GM19240 (cell line): ENCODE measurements around the gene MRPL37.

Experiments used
- DNase-seq: peaks from one replicate; pipeline ENCODE4 v3.0.0; 2011; ENCODE audit warnings: low spot score; ENCODE audit not compliant: insufficient read length

Gene MRPL37

DNA sequence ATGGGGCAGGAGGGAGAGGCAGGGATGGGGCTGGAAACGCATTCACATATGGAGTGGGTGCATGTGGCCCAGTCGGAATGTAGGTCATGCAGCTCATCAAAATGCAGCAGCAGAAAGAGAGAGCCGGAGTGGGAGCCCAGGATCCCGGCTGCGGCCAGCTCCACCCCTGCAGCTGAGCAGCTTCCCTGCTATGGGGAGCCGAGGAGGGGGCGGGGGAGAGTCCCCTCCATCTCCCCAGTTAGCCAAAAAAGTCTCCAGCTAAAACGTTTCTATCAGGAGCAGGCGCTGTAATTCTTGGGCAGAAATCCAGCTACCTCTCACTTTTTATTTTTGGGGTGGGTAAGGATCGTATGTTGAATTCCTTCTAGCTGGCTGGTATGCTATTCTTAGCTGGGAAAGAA lies 39.7 kb downstream of the MRPL37 start:
- DNase-seq, result no peak

DNA sequence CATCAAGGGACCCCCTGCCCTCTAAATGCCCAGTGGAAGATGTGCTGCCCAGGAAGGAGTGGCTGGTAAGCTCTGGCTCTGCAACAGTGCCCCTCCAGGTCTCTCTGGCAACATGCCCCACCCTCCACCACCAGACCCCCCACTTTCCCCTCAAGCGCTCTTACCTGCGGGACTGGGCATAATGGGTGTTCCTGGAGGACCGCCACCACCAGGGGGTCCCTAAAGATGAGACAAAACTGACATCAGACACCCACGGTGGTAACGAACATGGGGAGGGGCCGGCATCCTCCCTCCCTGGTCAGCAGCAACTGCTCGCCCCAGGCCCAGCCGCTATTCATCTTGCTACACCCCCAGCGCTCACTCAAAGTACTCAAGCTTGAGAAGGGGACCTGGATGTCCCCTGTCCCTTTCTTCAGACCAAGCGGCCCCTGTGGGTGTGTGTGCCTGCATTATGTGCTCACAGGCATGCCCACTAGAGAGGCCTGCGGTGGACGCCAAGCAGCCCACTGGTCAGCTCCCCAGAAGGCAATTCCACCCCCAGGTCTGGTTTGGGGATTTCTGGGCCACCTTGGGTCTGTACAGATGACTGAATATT lies 40.9 kb downstream of the MRPL37 start:
- no peak for DNase-seq

DNA sequence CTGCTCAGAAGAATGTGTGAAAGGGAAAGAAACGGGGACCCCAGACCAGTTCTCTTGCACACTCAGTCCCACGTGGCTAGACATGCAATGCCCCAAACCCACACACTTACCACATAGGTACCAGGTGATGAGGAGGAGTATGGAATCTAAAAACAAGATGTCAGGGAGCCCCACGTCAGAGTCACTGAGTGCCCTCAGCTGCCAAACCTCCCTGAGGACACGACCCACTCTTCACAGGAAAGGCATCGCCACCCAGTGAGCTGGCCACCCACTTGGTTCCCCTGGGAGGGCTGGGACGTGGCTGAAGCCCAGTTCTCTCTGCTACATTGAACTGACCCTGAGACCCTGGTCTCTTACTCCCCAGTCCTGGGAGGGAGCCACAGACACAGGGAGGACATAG lies 41.4 kb downstream of the MRPL37 start:
- no peak for DNase-seq

DNA sequence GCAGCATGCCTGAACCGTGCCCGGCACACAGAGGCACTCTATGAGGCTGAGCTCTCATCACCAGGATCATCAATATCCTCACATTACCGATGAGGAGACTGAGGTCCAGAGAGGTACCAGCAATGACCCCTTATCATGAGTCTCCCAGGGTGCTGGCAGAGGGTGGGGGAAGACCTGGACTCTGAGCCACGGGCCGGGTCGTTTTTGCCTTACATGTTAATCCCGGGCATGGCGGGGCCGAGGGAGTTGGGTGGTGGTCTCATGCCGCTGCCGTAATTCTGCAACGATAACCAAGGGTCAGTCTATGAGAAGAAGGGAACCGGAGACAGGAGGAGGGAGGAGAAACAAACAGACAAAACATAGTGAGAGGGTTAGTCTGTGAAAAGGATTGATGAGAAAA lies 43.1 kb downstream of the MRPL37 start:
- no peak for DNase-seq

DNA sequence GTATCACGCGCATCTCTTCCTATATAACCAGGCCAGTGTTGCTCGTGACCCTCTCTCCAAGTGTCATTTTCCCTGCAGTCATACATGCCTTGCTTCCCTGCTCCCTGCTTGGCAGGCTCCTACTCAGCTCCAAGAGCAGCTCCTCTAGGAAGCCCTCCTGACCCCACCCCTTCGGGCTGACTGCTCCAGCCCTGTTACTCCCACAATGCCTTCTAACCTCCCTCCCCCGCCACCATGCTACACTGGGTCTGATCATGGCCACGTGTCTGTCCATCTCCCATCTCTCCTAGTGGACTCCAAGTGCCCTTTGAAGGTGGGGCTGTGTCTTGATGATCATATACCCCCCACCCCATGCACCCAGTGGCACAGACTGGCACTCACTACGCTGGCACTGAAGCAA lies 44.7 kb downstream of the MRPL37 start:
- no peak for DNase-seq

DNA sequence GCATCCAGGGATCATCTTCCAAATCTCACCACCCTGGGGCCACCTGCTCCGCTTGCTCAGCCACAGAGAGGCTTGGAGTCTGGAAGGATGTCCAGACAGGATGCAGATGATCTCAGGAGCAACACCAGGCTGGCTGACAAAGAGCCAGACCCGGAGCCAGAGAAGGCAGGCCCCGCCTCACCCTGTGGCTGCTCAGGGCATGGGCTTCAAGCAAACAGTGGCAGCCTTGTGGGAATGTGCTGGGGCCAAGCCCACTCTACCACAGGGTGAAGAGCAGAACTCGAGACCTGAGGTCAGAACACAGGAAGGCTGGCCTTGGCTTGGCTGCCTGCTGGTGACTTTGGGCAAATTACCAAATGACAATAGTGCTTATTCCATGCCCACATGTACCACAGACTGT lies 45.5 kb downstream of the MRPL37 start:
- no peak for DNase-seq

DNA sequence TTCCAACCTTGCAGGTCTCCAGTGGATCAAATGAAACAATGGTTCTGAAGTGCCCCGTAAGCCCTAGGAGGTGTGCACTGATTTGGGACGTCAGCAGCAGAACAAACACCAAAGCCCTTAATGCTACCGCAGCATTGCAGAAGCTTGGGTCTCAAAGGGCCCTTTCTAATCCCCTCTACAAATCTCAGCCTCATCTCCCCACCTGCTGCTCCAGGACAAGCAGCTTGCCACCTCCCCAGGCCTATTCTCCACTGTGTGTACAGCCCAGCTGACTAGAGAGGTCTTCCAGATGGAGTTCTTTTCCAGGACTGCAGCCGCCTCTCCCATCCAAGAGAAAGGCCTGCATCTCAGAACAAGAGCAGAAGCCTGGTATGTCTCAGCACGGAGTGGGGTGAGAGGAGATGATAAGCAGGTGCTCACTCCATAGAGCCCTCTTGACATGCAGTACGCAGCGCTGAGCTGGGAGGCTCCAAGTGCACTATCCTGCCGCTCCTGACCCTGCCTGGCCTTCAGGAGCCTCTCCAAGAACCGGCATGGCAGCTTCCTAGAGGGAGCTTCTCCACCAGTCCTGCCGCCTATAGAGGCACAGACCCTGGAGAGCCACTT lies 46.3 kb downstream of the MRPL37 start:
- no peak for DNase-seq

DNA sequence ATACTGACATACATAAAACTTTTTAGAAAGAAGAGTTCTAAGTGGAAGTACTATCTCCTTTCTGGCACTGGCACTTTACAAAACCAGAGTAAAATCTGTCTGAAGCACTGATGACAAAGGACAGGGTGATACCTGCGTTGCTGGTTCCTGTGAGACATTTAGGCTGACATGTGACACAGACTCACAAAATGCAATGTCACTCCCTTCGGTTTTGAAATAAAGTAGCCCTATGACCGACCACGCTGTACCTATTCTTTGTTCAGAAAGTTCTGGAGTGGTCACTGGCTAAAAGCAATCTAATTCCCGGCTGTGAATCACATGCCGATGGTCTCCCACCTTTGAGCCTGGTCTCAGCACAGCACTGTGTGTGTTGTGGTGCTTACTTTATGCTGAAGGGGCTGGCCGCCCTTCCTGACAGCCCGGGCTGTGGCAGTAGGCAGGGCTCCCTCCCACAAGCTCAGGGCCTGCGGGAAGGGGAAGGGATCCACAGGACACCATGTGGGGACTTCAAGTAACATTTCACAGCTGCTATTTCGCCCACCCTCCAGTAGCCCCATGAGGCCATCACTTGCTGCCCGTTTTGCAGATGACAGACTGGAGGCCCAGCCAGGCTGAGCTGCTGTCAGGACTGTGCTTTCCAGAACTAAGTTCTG lies 48.0 kb downstream of the MRPL37 start:
- DNase-seq, result no peak

DNA sequence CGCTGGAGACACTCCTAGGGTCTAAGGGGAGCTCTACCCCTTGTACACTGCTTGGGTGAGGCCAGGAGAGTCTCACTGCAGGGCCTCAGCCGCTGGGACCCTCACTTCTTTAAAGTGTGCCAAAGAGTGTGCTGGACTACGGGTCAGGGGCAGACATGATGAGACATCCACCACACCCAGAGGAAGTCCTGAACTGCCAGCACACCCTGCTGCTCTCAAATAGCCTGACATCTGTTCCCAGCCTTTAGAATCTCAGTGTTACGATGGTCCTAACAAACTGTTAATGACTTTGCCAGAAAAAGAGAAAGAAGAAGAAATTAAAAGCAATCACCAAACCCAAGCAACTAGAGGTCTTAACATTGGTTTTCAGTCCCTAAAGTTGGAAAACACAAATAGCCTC lies 49.0 kb downstream of the MRPL37 start:
- no peak for DNase-seq

DNA sequence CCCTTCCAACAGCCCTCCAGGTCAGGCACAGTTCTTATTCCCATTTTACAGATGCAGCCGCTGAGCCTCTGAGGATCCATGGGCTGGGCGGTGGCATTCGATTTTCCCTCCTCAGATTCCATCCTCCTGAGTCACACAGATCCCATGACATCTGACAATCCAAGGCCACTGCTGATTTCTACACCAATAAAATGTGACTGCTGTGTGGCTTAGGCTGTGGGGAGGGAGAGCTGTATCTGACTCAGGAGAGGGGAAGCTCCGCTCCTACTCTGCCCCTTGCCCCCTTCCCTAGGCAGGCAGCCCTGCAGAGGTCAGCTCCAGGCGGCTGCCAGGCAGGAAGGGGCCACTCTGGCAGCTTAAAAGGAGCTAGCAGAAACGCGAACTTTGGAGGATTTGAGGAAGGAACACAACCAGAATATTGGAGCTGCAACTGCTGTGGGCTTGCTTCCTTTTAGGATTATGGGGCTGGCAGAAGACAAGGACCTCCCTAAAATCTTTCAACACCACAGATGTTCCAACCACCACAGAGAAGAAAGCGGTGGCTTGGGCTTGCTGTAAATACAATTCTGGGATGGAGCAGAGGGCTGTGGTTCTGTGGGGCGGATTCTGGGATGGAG lies 50.0 kb downstream of the MRPL37 start:
- DNase-seq, result no peak

DNA sequence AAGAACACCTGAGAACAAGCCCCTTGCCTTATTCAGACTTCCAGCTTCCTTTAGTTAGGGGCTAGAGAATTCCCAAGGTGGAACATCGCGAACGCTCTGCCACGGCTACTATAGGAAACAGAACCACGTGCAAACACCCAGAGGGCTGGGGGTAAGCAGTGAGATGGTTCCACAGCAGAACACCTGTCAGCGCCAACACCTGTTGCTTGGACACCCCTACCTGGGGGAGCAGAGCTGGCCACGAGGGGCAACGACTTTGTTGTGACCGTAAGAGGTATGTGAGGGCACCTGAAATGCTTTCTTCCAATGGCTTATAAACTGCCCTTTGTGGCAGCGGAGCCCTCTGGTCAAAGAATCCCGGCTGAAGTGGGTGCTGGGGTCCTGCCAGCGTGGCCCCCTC lies 50.7 kb downstream of the MRPL37 start:
- no peak for DNase-seq

DNA sequence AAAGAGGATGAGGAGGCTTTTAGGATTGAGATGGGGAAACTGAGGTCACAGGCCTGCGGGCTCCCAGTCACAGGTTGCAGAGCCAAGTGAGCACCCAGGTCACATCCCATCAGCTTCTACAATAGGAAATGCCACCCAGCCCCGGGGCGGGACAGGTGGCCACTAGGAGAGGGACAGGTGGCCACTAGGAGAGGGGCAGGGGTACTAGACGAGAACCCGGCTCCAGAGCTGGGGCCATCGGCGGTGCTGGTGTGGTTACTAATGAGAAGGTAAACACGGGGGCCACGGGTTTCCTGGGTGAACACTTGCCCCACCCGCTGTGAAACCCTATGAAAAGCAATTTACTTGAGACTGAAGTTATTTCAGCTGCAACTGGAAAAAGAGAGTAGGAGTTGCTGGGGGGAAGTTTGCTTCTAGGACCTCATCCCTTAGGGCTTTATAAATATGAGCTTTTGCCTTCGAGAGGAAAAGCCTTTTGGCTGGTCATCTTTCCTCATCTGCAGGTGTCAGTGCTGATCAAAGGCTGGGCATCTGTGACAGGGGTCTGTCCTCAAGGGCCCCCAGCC lies 52.5 kb downstream of the MRPL37 start:
- no peak for DNase-seq

DNA sequence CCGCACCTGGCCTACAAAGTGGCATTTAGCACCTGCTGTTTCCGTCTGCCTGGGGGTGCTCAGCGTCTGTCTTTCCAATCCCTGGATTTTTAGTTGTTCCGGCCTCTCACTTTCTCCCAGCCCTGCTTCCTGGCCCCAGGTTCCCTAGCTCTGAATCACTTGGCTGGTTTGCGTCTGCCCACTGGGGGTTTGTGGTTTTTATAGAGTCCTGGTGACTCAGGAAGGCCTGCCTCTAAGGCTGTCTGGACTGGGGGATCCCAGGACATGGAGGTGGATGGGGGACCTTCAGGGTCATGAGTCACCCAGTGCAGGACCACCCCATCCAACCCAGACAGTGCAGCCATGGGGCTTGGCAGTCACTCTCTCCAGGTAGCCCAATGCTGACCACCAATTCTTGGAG lies 53.5 kb downstream of the MRPL37 start:
- DNase-seq, result no peak

DNA sequence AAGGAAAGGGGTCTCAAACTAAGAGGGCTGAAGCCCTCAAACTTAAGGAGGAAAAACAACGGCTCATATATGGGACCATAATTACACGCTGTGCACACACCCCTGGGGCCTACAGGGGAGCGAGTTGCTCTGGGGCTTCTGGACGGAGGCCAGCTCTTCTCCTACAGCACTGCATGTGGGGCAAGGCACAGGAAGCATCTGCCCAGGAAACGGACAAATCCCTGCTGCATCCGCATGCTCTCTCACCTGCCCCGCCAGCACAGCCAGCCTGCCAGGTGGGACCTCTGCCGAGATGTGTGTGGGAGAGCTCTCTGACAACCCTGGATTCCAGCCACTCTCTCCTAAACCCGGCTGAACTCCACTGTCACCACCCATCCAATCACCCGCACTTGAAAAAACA lies 54.1 kb downstream of the MRPL37 start:
- no peak for DNase-seq

DNA sequence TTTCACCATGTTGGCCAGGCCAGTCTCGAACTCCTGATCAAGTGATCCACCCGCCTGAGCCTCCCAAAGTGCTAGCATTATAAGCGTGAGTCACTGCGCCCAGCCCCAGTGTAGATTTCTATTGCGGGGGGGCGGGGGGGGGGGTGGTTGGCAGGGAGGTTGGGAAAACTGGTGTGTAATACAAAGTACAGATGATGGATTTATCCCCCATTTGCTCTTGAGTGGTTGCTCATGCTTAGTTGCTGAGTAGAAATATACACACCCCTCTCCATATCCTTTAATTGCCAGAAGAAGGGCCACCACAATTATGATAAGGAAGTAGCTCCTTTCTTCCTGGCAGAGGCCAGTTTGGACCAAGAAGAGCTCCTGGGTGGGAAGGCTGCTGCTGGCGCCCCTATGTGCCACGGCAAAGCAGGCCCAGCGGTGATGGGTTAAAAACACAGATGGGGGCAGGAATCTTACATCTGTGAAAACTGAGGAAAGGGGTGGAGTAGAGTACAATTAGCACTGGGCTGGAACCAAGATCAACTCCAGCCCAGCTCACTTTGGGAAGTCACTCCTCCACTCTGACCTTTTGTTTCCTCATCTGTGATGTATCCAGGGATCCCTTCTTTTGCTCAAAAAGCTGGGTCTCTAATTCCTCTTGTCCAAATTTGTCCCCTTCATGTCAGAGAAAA lies 55.2 kb downstream of the MRPL37 start:
- DNase-seq, result no peak

DNA sequence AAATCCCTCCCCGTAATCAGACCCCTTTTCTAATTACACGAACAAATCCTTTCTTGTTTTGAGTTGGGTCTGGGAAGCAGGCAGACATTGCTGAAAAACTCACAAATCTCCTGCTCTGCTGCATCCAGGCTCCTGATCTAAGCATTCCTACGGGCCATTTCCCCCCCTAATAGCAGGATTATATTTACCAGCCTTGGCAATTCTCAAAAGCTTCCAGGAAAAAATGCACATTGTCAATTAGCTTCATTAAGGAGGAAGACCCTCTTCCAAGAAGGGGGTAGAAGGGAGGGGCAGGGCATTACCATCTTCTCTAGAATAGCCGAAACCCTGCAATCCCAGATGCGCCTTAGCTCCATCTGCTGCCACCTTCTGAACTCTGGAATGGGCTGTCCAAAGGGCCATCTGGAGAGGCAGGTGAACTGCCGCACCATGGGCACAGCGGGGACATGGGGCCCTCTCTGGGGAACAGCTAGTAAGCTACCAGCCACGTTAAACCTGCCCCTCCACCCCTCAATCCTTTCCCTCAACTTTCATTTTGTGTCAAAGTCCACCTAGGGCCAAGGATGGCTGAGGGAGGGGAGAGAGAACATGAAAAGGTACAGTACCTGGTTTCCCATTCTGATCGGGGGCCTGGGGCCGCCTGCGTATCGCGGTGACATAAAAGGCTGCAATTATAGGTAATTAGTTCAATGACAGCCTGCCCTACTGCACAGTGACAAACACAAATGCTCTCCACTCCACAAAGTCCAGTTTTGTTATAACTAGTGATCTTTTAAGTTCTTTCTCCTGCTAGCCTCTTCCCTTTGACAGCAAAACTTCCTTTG lies 56.8 kb downstream of the MRPL37 start:
- no peak for DNase-seq

DNA sequence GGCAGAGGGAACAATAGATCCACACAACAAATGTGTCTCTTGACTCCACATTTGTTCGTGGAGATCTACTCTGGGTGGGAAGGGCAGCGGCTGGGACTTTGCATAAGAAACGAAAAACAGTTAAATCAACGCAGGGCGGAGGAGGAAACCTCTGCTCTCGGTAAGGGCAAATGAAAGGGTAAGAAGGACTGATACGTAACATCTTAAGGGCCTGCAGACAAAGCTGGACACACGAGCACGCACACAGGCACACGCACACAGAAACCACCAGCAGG lies 57.3 kb downstream of the MRPL37 start:
- DNase-seq, result no peak

DNA sequence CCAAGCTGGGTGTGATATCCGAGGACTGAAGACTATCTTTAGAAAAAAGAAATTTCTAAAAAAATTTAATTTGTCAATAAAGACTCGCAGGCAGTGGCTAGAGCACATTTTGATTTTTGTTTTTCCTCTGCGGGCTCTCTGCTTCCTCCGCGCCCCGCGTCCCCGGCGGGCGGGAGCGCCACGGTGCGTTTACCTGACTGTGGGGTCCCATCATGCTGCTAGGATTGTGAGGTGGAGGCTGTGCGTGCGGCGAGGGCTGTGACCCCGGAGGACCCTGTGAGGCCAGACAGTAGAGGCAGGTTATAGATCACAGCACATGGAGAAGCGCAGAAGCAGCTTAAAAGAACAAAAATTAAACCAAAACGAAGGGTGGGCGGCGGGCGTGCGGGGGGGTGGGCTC lies 57.9 kb downstream of the MRPL37 start:
- no peak for DNase-seq

DNA sequence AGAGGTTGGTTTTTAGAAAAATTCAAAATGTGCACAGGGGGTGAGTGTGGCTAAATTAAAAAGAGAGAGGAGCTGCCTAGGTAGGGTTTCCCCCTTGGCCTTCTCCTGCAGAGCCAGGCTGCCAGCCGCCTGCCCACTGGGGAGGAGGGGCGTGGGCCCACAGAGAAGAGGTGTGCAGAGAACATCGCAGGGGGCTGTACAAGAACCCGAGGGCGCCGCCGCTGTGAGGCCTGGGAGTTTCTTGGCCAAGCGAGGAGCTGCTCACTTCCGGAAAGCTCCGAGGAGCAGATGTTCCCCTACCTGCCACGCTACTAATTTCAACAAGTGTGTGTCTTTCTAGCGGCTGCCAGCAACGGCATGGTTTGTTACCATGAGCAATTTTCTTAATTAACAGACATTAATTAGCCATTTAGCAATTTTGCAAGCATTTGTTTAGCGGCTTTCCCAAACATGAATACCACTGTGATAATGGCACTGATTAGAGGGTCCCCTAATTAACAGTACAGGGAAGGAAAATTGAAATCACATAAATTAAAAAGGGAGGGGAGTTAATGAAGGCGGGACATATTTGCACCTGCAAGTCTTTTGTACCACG lies 59.7 kb downstream of the MRPL37 start:
- no peak for DNase-seq

DNA sequence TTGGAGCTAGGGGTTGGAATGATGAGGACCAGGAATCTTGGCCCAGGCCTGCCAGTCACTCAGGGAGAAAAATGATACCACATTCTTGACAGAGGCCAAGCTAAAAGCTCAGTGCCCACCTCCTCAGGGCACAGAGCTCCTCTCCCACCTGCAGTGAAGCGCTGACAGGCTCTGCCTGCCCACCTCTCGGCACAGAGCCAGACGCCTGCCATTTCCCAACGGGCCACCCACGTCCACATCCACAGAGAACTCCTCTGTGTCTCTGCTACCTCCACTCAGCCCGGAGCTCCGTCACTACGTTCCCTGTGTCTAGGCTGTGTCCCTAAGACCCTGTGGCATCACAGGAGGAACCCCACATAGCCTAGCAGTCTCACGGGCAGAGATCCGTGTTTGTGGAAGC lies 60.8 kb downstream of the MRPL37 start:
- no peak for DNase-seq

DNA sequence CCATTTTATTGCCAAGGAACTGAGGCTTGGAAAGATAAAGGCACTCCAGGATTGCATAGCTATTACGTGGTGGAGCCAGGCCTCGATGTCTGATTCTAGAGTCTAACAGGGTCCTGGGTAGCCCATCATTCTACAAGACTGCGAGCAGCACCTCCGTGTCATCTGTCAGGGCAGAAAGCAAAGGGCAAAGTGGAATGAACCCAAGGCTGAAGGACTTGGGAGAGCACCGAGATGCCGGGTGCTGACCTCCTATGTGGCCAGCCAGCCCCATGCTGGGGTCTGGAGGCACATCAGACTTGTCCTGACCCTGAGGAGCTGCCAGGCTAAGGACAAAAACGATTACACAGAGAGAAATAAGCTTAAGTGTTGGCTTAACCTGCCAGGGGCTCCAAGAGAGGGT lies 62.3 kb downstream of the MRPL37 start:
- DNase-seq, result no peak
